GF-D8 (cell line): ENCODE data around the gene PHC2.

Experiments used
- DNase-seq: peaks from one replicate; lab custom pipeline; 2025; lab: John Stamatoyannopoulos, UW

The PHC2 gene

GRCh38 chr1:33349081-33349759 is 81.7 kb downstream of the PHC2 start:
- no peak for DNase-seq

- DNase-seq, result no peak
Measured at GRCh38 chr1:33348676-33349080, 82.2 kb downstream of the PHC2 start.

- DNase-seq, result no peak
Measured at GRCh38 chr1:33348194-33348593, 82.7 kb downstream of the PHC2 start.

GRCh38 chr1:33347650-33347992 is 83.3 kb downstream of the PHC2 start:
- DNase-seq, result no peak

GRCh38 chr1:33346927-33347649 is 83.8 kb downstream of the PHC2 start:
- DNase-seq, result no peak

GRCh38 chr1:33346533-33346926 is 84.4 kb downstream of the PHC2 start:
- no peak for DNase-seq

GRCh38 chr1:33344896-33345560 is 85.9 kb downstream of the PHC2 start:
- DNase-seq, result no peak

GRCh38 chr1:33343539-33343938 is 87.4 kb downstream of the PHC2 start:
- DNase-seq, result no peak

- no peak for DNase-seq
Measured at GRCh38 chr1:33342041-33342723, 88.7 kb downstream of the PHC2 start.

- DNase-seq, result no peak
Measured at GRCh38 chr1:33341190-33341589, 89.7 kb downstream of the PHC2 start.

- no peak for DNase-seq
Measured at GRCh38 chr1:33339413-33339812, 91.5 kb downstream of the PHC2 start.

GRCh38 chr1:33338440-33339211 is 92.3 kb downstream of the PHC2 start:
- DNase-seq, result peak; percentile 68

GRCh38 chr1:33338048-33338439 is 92.9 kb downstream of the PHC2 start:
- no peak for DNase-seq

GRCh38 chr1:33337441-33337840 is 93.5 kb downstream of the PHC2 start:
- no peak for DNase-seq

GRCh38 chr1:33336580-33336979 is 94.3 kb downstream of the PHC2 start:
- DNase-seq, result no peak

- peak; percentile 22 for DNase-seq
Measured at GRCh38 chr1:33335020-33335419, 95.9 kb downstream of the PHC2 start.

GRCh38 chr1:33334081-33334552 is 96.8 kb downstream of the PHC2 start:
- no peak for DNase-seq

GRCh38 chr1:33332881-33333280 is 98.0 kb downstream of the PHC2 start:
- DNase-seq, result no peak

- no peak for DNase-seq
Measured at GRCh38 chr1:33332357-33332789, 98.5 kb downstream of the PHC2 start.

- DNase-seq, result no peak
Measured at GRCh38 chr1:33331444-33332356, 99.2 kb downstream of the PHC2 start.

GRCh38 chr1:33330906-33331305 is 100.0 kb downstream of the PHC2 start:
- no peak for DNase-seq
